Osteoblast (primary cell): ENCODE measurements around the gene ANKFN1. TPM values are rescaled to one million over a fixed set of nuclear protein-coding genes. Genes with fewer than 3 reads are reported as not detected.

ENCODE experiments used
- DNase-seq: peaks from one replicate; pipeline ENCODE4 v3.0.0; 2011; ENCODE audit warnings: low spot score, mixed read lengths; ENCODE audit not compliant: insufficient read length; ENCODE audit errors: missing footprints
- H2AFZ ChIP-seq: 2 replicates; pipeline ENCODE4 v1.6.0; 2011; ENCODE audit warnings: mild to moderate bottlenecking, low read length
- H3K27ac ChIP-seq: 2 replicates; pipeline ENCODE4 v1.5.1; 2011; ENCODE audit warnings: mild to moderate bottlenecking, low read depth, low read length, moderate library complexity
- H3K27me3 ChIP-seq: 2 replicates; pipeline ENCODE4 v1.6.0; 2012; ENCODE audit warnings: mild to moderate bottlenecking, control low read depth, inconsistent platforms, low read length, moderate library complexity; ENCODE audit not compliant: insufficient read depth
- H3K36me3 ChIP-seq: 2 replicates; pipeline ENCODE4 v1.5.1; 2011; ENCODE audit warnings: mild to moderate bottlenecking, low read length, control low read depth, moderate library complexity; ENCODE audit not compliant: insufficient read depth
- H3K4me1 ChIP-seq: 2 replicates; pipeline ENCODE4 v1.5.1; 2011; ENCODE audit warnings: mild to moderate bottlenecking, low read length, control low read depth, moderate library complexity; ENCODE audit not compliant: insufficient read depth
- H3K4me2 ChIP-seq: 2 replicates; pipeline ENCODE4 v1.6.0; 2011; ENCODE audit warnings: mild to moderate bottlenecking, low read length; ENCODE audit not compliant: insufficient read depth
- H3K4me3 ChIP-seq: fragments of 200-600 bp; sonication (generic); 3 replicates; pipeline ENCODE4 v1.5.1; 2012; ENCODE audit warnings: mild to moderate bottlenecking, low read length, inconsistent platforms; ENCODE audit not compliant: insufficient read depth
- H3K79me2 ChIP-seq: 2 replicates; pipeline ENCODE4 v1.6.0; 2012; ENCODE audit warnings: mild to moderate bottlenecking, low read length, control low read depth, inconsistent platforms; ENCODE audit not compliant: insufficient read depth
- H3K9me3 ChIP-seq: 2 replicates; pipeline ENCODE4 v1.5.1; 2011; ENCODE audit warnings: low read depth, low read length, control low read depth
- H4K20me1 ChIP-seq: 2 replicates; pipeline ENCODE4 v1.6.0; 2012; ENCODE audit warnings: mild to moderate bottlenecking, low read length, control low read depth; ENCODE audit not compliant: insufficient read depth
- CTCF ChIP-seq: IDR thresholded peaks from 2 replicates; pipeline ENCODE4 v1.5.1; 2011; ENCODE audit warnings: mild to moderate bottlenecking, low read depth, low read length, moderate library complexity; ENCODE audit errors: extremely low read depth
- total RNA-seq: library from RNA; depleted of rRNA; stranded (reverse); fragments of >200 nt; gene quantifications from 2 replicates; pipeline ENCODE4 v1.2.3, GENCODE V29; 2012

Gene ANKFN1
- total RNA-seq, 1 donor: 0.72 TPM

- H4K20me1 ChIP-seq: no peaks in the 10 kb centered on the region
- H3K4me3 ChIP-seq: no peak overlapping the region
- H2AFZ ChIP-seq: no peak overlapping the region
- TF ChIP-seq CTCF: no peak
- no peaks in the 10 kb centered on the region for H3K27me3 ChIP-seq
- H3K27ac ChIP-seq: no peak overlapping the region
- H3K9me3 ChIP-seq: no peaks in the 10 kb centered on the region
- H3K36me3 ChIP-seq: no peaks in the 10 kb centered on the region
- H3K4me2 ChIP-seq: no peak overlapping the region
- no peaks in the 10 kb centered on the region for H3K79me2 ChIP-seq
- H3K4me1 ChIP-seq: no peaks in the 10 kb centered on the region
- no peak for DNase-seq
These were observed 263.5 kb downstream of the ANKFN1 start for GRCh38 chr17:56416682-56417351.

- H4K20me1 ChIP-seq: no peaks in the 10 kb centered on the region
- DNase-seq: no peak
- no peaks in the 10 kb centered on the region for H3K4me1 ChIP-seq
- H3K9me3 ChIP-seq: no peaks in the 10 kb centered on the region
- TF ChIP-seq CTCF: no peak
- H3K27me3 ChIP-seq: no peaks in the 10 kb centered on the region
- no peak overlapping the region for H2AFZ ChIP-seq
- no peaks in the 10 kb centered on the region for H3K36me3 ChIP-seq
- no peaks in the 10 kb centered on the region for H3K79me2 ChIP-seq
- no peak overlapping the region for H3K4me3 ChIP-seq
- no peak overlapping the region for H3K4me2 ChIP-seq
- no peak overlapping the region for H3K27ac ChIP-seq
These were observed 270.7 kb downstream of the ANKFN1 start for GRCh38 chr17:56424005-56424404.

- Histone ChIP-seq H3K4me3 (no peak overlapping the region), H3K4me1 (no peaks in the 10 kb centered on the region), H3K36me3 (no peaks in the 10 kb centered on the region), H3K27me3 (no peaks in the 10 kb centered on the region), H4K20me1 (no peaks in the 10 kb centered on the region), H3K9me3 (no peaks in the 10 kb centered on the region), H3K79me2 (no peaks in the 10 kb centered on the region), H3K27ac (no peak overlapping the region), H2AFZ (no peak overlapping the region), H3K4me2 (no peak overlapping the region)
- TF ChIP-seq CTCF: no peak
- no peak for DNase-seq
These were observed 271.3 kb downstream of the ANKFN1 start for GRCh38 chr17:56424543-56425044.

- no peak for TF ChIP-seq CTCF
- Histone ChIP-seq H3K36me3 (no peaks in the 10 kb centered on the region), H3K4me3 (no peak overlapping the region), H3K79me2 (no peaks in the 10 kb centered on the region), H3K9me3 (no peaks in the 10 kb centered on the region), H4K20me1 (no peaks in the 10 kb centered on the region), H2AFZ (no peak overlapping the region), H3K27ac (no peak overlapping the region), H3K4me2 (no peak overlapping the region), H3K4me1 (no peaks in the 10 kb centered on the region), H3K27me3 (no peaks in the 10 kb centered on the region)
- DNase-seq: no peak
These were observed 272.2 kb downstream of the ANKFN1 start for GRCh38 chr17:56425483-56425882.
